GM10847 (cell line): Measurements from ENCODE around the gene CERS6.

Experiments
- POLR2A ChIP-seq: IDR thresholded peaks from 2 replicates; pipeline ENCODE4 v1.6.1; 2011; ENCODE audit not compliant: insufficient read length; ENCODE audit errors: extremely low read depth

The CERS6 gene

DNA sequence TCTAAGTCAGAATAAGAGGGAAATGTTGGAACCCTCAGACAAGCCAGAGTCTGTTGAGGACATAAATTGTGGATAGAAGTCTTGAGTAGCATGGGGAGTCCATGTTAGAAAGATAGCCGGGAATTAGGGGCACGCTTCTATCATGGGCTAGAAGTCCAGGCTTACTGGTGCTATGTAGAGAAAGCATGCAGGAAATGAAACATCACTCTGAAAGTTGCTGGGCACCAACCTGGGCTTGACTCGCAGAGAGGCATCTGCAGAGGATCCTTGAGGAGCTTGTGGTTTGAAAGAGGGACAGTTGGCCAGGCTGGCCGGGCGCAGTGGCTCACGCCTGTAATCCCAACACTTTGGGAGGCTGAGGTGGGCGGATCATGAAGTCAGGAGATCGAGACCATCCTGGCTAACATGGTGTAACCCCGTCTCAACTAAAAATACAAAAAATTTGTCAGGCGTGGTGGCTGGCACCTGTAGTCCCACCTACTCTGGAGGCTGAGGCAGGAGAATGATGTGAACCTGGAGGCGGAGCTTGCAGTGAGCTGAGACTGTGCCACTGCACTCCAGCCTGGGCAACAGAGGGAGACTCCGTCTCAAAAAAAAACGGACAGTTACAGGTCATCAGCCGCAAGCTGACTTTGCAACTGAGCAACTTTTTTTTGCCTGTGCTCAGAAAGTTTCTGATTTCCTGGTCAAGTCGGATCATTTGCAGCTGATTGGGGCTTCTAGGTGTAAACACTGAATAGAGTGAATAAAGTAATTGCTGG, 24.9 kb downstream of the CERS6 start:
- TF ChIP-seq POLR2A: no peak

DNA sequence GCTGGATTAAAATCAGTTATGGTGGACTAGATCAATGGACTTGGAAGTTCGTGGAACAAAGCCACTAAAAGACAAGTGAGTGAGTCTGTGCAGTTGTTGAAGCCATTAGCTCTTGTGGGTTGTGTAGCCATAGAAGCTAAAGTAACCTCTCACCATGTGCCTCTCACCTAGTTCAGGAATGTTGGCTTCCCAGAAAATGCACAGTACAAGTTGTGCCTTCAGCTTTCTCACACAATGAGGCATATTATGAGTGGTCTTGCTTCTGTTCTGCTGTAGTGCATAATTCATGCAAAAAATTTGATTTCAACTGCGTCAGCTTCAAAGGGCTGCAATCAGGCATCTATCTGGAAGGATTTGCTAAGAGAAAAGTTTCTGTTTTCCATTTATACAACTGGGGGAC, 26.2 kb downstream of the CERS6 start:
- no peak for TF ChIP-seq POLR2A

DNA sequence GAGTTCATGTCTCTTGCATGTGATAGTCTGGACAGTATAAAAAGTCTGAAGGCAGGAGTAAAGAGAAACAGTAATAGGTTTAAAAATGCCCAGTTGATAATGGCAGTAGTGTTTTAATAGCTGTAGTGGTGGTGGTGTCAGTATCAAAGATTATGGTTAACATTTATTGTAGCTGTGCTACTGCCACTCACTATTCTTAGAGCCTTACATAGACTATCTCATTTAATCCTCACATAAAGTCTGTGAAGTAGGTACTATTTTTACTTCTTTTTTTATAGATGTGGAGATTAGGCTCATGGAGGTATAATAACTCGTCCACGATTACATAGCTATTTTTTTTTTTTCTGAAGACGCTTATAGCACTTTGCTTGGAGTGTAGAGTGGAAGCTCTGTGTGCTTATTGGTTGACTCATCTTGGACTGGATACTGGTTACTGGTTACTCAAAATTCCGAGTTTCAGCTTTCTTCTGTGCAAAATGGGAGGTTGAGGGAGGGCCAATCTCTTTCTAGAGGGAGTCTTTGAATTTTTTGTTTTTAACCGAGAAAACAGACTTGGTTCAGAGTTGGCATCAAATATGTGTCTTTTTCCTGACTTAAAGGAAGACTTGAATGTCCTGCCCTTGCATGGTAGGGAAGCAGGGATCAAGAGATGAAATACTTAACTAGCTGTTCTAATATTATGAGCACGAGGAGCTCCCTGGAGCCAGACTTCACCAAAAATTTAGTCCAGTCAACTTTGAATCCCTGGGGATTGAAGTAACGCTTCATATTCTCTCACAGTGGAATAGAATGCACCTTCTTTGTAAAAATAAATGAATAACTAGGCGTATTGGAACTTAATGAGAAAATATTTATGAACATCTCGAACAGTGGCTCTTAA, 27.1 kb downstream of the CERS6 start:
- TF ChIP-seq POLR2A: no peak

DNA sequence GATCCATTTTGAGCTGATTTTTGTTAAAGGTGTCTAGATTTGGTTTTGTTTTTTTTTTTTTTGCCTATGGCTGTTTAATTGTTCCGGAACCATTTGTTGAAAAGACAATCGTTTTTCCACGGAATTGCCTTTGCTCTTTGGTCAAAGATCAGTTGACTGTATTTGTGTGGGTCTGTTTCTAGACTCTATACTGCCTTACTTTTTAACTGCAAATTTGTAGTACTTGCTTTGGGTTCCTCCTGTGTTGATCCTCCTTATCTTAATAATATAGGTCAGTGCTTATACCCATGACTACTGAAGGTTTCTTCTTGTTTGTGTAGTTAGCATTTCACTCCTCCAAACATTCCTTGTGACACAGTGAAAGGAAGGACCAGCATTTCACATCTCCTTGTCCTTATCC, 30.4 kb downstream of the CERS6 start:
- no peak for TF ChIP-seq POLR2A

DNA sequence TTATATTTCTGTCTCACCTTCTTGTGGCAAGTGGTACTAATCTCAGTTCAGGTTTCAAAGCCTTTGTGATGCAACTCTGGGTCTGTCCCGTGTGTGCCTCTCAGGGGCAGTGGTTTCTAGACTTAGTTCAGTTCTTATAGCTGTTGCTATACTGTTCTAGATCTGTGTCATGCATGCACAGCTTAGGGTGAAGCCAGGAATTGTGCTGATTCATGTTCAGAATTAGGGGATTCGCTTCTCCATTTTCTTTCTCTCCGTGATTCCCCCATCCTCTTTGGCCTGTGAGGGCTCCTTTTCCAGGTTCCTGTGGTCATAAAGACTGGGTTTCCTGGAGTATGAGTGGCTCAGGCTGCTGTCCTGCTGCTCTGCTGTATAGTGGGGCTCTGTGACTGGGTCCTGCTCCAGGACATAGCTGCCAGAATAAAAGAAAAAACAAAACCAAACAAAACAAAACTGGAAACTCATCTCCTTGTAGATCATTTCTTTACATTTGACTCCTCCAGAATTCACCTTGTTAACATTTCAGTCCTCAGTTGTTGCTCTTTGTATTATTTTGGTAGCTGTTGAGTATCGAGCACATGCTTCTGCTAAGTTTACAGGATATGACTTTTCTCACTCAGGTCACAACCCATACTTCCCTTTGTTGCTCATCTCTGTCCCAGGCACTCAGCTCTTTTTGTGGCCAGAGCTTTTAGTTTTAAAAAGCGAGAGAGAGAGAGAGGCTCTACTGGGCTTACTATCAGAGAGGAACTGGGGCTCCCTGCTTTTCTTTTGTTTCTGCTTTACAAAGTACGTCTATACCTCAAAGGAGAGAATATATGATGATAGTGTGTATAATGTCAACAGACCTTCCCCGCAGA, 34.2 kb downstream of the CERS6 start:
- TF ChIP-seq POLR2A: no peak

DNA sequence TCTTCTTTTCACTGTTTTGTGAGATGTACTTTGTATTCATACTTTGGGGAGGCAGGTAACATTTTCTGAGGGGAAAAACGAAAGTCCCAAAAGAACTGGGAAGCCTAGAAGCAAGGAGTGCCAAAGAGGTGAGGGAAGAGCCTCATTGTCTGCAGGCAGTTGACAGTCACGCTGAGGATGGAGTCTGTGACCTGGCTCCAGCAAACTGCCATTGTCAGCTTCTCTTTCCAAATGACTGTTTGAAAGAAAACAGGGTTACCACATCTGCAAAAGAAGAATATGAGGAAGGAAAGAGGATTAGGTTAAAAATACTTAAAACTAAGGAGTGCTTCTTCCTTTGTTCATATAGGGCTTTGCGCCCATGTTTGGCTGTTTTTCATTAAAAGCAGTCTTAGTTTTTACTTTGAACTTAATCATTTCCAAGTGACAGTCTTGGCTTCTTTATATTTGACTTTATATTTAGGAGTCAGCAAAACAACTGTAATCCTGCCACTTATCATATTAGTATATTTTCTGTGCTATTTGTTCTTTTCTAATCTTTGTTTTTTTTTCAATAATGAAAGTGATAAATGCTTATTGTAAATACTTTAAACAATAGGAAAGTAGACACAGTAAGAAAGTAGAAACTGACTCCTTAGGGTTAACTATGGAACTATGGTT, 35.0 kb downstream of the CERS6 start:
- no peak for TF ChIP-seq POLR2A

DNA sequence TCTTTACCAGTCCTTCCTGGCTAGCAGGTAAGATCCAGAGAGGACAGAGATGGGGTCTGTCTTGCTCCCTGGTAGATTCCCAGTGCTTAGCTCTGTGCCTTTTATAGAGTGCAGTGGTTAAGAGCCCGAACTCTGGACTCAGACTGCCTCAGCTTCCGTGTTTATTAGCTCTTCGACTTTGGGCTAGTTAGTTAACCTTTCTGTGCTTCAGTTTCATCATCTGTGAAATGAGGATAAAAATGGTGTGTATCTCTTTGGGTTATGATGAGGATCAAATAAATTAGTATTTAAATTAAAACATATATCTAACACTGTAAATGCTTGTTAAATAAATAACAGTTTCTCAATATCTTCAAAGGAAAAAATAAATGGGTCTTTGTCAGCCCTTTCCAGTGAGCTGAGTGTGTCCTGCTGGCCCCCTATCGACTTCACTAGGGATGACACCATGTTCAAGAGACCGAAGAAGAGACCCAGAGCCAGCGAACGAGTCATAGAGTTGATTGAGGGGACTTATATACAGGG, 38.2 kb downstream of the CERS6 start:
- no peak for TF ChIP-seq POLR2A

DNA sequence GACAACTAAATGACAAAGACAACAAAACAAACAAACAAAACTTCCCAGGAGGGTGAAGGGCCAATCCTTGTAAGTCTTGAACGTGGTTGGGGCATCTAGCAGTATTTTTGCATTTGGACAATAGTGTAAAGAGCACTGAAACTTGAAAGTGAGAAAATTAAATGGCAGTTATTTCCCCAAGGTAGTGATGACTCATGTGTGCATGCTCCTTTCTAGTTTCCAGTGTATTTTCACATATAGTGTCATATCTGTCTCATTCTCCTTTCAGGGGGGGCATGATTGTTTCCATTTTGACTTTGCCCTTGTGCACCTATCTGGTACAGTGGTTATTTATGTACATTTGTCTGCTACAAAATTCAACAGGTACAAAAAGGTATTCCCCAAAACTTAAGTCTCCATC, 39.5 kb downstream of the CERS6 start:
- no peak for TF ChIP-seq POLR2A

DNA sequence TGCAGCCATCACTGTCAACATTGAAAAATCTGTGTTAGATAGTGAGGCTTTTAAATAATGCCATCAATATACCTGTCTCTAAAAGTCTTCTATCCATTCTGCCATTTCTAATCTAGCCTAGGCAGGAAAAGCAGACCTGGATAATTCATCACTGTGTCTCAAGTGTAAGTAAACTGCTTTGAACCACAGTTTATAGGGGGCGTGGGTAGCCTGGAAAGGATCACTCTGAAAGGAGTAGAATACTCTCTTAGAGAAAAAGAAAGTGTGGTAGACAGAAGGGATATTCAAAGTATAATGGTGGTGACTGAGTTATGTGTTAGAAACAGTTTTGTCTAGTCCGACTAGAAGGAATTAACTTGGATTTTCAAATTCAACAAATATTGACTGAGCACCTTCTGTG, 40.8 kb downstream of the CERS6 start:
- TF ChIP-seq POLR2A: no peak

DNA sequence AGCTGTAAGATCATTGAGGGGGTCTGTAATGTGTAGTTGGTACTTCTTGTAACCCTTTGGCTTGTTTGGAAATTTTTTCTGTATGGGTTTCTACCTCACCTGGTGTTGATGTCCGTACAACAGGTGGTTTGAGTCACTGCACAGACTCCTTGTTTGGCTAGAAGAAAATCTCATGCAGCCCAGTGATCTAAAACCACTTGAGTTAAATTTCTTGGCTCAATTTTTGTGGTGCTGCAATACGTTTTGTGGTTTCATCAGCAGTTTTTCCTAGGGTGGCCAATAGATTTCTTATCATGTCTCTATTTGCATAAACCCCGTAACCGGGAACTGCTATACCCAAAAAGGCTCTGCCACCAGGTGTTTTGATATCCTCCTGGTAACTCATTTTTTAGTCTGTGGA, 43.4 kb downstream of the CERS6 start:
- no peak for TF ChIP-seq POLR2A

DNA sequence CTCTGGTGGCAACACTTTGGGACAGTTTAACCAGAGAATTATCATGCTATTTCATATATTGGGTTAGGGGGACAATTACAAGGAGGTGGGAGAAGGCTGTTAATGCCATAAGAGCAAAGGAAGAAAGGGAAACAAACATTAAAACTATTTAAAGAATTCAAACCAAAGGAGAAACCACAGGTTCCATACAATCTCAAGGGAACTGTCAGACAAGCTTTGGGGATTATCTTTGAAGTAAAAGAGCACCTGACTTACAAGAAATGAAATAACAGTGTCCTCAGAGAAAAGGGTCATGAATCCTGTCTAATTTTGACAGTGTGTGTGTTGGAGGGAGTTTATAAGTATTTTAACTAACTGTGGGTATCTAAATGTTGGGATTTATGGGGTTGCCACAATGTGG, 44.4 kb downstream of the CERS6 start:
- TF ChIP-seq POLR2A: no peak

DNA sequence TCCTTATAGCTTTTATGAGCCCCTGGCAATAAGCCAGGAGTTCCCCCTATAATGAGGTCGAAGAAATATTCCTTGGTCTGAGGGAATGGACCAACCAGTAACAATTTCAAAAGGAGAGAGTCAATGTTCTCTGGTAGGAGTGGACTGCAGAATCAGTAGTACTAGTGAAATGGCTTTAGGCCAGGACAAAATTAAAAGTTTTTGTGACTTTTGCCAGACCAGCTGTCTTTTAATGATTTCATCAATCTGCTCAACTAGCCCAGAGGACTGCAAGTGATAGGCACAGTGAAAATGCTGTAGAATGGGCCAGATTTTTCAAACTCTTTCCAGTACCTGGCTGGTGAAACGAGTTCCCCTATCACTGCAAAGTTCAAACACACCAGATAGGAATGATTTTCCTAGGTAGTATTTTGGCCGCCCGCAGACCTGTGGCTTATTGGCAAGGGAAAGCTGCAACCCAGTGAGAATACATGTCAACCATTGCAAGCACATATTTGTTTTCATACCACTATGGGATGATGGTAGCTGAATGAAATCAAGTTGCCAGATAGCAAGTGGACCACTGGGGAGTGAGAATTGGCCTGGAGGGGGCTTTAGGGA, 45.5 kb downstream of the CERS6 start:
- no peak for TF ChIP-seq POLR2A

DNA sequence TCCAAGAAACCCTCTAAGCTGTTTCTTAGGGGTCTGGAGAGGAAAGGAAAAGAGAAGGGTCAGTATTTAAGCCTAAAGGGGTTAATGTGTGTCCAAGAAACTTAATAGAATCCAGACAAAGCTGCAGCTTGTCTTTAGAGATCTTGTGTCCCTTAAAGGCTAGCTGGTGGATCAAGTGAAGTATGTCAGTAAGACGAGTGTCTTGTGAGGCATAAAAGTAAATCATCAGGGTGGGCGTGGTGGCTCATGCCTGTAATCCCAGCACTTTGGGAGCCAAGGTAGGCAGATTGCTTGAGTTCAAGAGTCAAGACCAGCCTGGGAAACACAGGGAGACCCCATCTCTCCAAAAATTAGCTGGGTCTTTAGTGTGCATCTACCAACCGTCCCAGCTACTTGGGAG, 47.8 kb downstream of the CERS6 start:
- no peak for TF ChIP-seq POLR2A

DNA sequence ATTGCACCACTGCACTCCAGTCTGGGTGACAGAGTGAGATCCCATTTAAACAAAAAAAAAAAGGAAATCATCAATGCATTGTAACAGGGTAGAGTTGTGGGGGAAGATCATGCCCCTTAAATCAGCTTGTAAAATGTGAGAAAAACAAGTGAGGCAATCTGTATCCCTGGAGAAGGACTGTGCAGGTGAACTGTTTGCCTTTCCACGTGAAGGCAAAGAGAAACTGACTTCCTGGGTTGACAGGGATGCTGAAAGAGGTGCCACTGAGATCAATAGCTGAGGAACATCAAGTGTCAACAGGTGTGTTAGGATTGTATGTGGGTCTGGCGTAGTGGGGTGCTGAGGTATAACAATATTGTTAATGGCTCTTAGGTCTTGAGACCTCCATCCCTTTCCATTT, 48.3 kb downstream of the CERS6 start:
- no peak for TF ChIP-seq POLR2A
